Body of pancreas (tissue), 4 donors: ENCODE results near the gene VRK1. TPM values are rescaled to one million over a fixed set of nuclear protein-coding genes. Genes with fewer than 3 reads are reported as not detected.

ENCODE experiments used
- ATAC-seq: fragments of 150-250 bp; one replicate; pipeline ENCODE4 v1.9.1; 2016
- DNase-seq, 4 donors: peaks; one replicate each; pipeline ENCODE4 v3.0.0-alpha.2; 2019
- H3K27ac ChIP-seq, 4 donors: fragments of 200-600 bp; sonication (generic); 1 replicate in 3 of 4; 2 replicates in 1 of 4; pipeline versions ENCODE4 v1.5.1 to v1.6.1; 2016 to 2019; ENCODE audit warnings: mild to moderate bottlenecking in 1 of 4, mixed read lengths in 1 of 4, moderate library complexity in 1 of 4
- H3K27me3 ChIP-seq, 2 donors: fragments of 200-600 bp; sonication (generic); one replicate each; pipeline ENCODE4 v1.6.0; 2016; ENCODE audit warnings: mild to moderate bottlenecking in 1 of 2
- H3K36me3 ChIP-seq, 2 donors: fragments of 200-600 bp; sonication (generic); replicated peaks in 1 of 2; 2 replicates each; pipeline ENCODE4 v1.5.1; 2016; ENCODE audit warnings: low read depth in 2 of 2; ENCODE audit not compliant: insufficient read depth in 1 of 2
- H3K4me1 ChIP-seq: fragments of 200-600 bp; sonication (generic); one replicate; pipeline ENCODE4 v1.6.0; 2016
- H3K4me3 ChIP-seq, 2 donors: fragments of 200-600 bp; sonication (generic); 1 replicate in 1 of 2; 2 replicates in 1 of 2; pipeline ENCODE4 v1.5.1; 2016 to 2019
- H3K9me3 ChIP-seq, 3 donors: fragments of 200-600 bp; sonication (generic); 1 replicate in 2 of 3; 2 replicates in 1 of 3; pipeline ENCODE4 v1.5.1; 2016
- POLR2A ChIP-seq, 3 donors: fragments of 450-650 bp; IDR thresholded peaks; one replicate each; pipeline ENCODE4 v1.6.1; 2016; ENCODE audit warnings: antibody characterized with exemption in 3 of 3, mild to moderate bottlenecking in 2 of 3
- WGBS, 2 donors: methylation state at CpG; one replicate each; pipeline ENCODE4 v1.1.5; 2017; 5-methylcytosine and 5-hydroxymethylcytosine counted together
- intact Hi-C: fragments of 100-400 bp; cut with DNase I; formaldehyde crosslinking; loops from one replicate; pipeline ENCODE4 v1.15.1; 2023
- total RNA-seq, 2 donors: library from RNA; depleted of rRNA; stranded (reverse); fragments of >200 nt; gene quantifications; one replicate each; pipeline ENCODE4 v1.1.0, GENCODE V29; 2016
- TF ChIP-seq, protein P1 (sequence below), 7 experiments: fragments of 450-650 bp in 4 of 7; fragments of 200-600 bp in 3 of 7; sonication (generic) in 3 of 7; IDR thresholded peaks; one replicate each; pipeline ENCODE4 v1.5.1; 2016 to 2019; ENCODE audit warnings: antibody characterized with exemption in 7 of 7

VRK1 gene
- total RNA-seq, 2 donors from 2014 or later: 5.6 to 10.4 TPM

- WGBS, 2 donors: 73% methylated on average over 4 of the region's 4 CpGs; no CpG with 5 or more reads in 1 of the 2 donors
- no peak for ATAC-seq
- no peak overlapping the region for H3K4me3 ChIP-seq
Measured at GRCh38 chr14:96776791-96777190, 20.4 kb upstream of the VRK1 start.

GRCh38 chr14:96780500-96780899 lies 16.7 kb upstream of the VRK1 start:
- no peak for ATAC-seq

More at GRCh38 chr14:96776791-96777190, 20.4 kb upstream of the VRK1 start:
- no peaks in the 10 kb centered on the region for H3K36me3 ChIP-seq
- intact Hi-C loops: no loop called here
- no peaks in the 10 kb centered on the region for H3K27me3 ChIP-seq
- no peaks in the 10 kb centered on the region for H3K9me3 ChIP-seq
- no peaks in the 10 kb centered on the region for H3K4me1 ChIP-seq
- TF ChIP-seq, protein P1, sequence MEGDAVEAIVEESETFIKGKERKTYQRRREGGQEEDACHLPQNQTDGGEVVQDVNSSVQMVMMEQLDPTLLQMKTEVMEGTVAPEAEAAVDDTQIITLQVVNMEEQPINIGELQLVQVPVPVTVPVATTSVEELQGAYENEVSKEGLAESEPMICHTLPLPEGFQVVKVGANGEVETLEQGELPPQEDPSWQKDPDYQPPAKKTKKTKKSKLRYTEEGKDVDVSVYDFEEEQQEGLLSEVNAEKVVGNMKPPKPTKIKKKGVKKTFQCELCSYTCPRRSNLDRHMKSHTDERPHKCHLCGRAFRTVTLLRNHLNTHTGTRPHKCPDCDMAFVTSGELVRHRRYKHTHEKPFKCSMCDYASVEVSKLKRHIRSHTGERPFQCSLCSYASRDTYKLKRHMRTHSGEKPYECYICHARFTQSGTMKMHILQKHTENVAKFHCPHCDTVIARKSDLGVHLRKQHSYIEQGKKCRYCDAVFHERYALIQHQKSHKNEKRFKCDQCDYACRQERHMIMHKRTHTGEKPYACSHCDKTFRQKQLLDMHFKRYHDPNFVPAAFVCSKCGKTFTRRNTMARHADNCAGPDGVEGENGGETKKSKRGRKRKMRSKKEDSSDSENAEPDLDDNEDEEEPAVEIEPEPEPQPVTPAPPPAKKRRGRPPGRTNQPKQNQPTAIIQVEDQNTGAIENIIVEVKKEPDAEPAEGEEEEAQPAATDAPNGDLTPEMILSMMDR (IDR thresholded peaks at IDR 0.05): no peak
- no peak for TF ChIP-seq POLR2A (IDR thresholded peaks at IDR 0.05)
- H3K27ac ChIP-seq: no peak overlapping the region
- DNase-seq: no peak

DNA sequence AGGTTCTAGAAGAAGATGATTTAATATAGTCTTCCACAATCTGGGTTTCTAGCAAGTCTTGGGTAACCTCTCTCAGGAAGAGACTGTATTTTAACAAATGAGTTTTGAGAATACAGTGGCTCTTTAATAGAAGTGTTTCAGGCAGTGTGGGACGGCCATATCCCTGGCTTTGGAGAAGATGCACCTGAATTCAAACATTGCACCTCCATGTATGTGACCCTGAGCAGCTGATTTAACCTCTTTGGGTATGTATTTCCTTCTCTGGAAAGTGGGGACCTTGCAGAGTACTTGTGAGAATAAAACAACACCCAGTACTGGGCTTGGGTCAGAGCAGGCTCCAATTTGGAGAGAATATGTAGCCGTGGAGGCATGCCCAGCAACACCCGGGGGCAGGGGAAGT lies 15.8 kb upstream of the VRK1 start:
- Histone ChIP-seq H3K27ac (no peak overlapping the region), H3K27me3 (no peaks in the 10 kb centered on the region), H3K9me3 (no peaks in the 10 kb centered on the region), H3K4me1 (no peaks in the 10 kb centered on the region), H3K4me3 (no peak overlapping the region), H3K36me3 (no peaks in the 10 kb centered on the region)
- no peak for DNase-seq
- WGBS, 2 donors: 65 to 70% methylated on average over 3 of the region's 3 CpGs
- TF ChIP-seq, protein P1 (IDR thresholded peaks at IDR 0.05): no peak
- TF ChIP-seq POLR2A (IDR thresholded peaks at IDR 0.05): no peak
- no peak for ATAC-seq
- intact Hi-C loops: no loop called here

More at GRCh38 chr14:96780500-96780899, 16.7 kb upstream of the VRK1 start:
- no peak for DNase-seq
- Histone ChIP-seq H3K4me1 (no peaks in the 10 kb centered on the region), H3K27me3 (no peaks in the 10 kb centered on the region), H3K4me3 (no peak overlapping the region), H3K9me3 (no peaks in the 10 kb centered on the region), H3K36me3 (no peaks in the 10 kb centered on the region), H3K27ac (no peak overlapping the region)
- intact Hi-C loops: no loop called here
- WGBS, 2 donors: 61 to 80% methylated on average over 3 of the region's 3 CpGs
- TF ChIP-seq, protein P1 (IDR thresholded peaks at IDR 0.05): no peak
- TF ChIP-seq POLR2A (IDR thresholded peaks at IDR 0.05): no peak

DNA sequence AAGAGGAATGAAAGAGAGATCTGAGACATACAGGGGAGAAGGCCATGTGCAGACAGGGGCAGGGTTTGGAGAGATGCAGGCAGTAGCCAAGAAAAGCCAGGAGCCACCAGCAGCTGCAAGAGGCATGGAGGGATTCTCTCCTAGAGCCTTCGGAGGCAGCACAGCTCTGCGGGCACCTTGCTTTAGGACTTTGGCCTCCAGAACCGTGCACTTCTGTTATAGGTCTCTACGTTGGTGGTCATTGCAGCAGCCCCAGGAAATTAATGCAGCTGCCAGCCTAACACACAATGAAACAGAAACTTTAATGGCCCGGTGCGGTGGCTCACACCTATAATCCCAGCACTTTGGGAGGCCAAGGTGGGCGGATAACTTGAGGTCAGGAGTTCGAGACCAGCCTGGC lies 14.7 kb upstream of the VRK1 start:
- no peaks in the 10 kb centered on the region for H3K36me3 ChIP-seq
- no peak for TF ChIP-seq POLR2A (IDR thresholded peaks at IDR 0.05)
- TF ChIP-seq, protein P1 (IDR thresholded peaks at IDR 0.05): no peak
- no peaks in the 10 kb centered on the region for H3K27me3 ChIP-seq
- no peaks in the 10 kb centered on the region for H3K9me3 ChIP-seq
- H3K4me1 ChIP-seq: no peaks in the 10 kb centered on the region
- WGBS, 2 donors: 78 to 90% methylated on average over 8 of the region's 8 CpGs
- no peak overlapping the region for H3K27ac ChIP-seq
- H3K4me3 ChIP-seq: no peak overlapping the region
- DNase-seq (no peak), ATAC-seq (no peak)
- intact Hi-C loops: no loop called here
